ENCODE data around the gene DGLUCY.

The DGLUCY gene

GRCh38 chr14:91169951-91170350 lies 56.1 kb downstream of the DGLUCY start:
- peaks cover 38% of the 10 kb centered on the region for H3K36me3 ChIP-seq (ENCODE audit: control insufficient read depth, insufficient read depth, low read length)
- no peaks in the 10 kb centered on the region for H3K27me3 ChIP-seq (replicated peaks; ENCODE audit: control insufficient read depth, insufficient read depth, low read length)
- H3K4me3 ChIP-seq (replicated peaks; ENCODE audit: low read depth, low read length) = no peak overlapping the region
- TF ChIP-seq, protein P1, sequence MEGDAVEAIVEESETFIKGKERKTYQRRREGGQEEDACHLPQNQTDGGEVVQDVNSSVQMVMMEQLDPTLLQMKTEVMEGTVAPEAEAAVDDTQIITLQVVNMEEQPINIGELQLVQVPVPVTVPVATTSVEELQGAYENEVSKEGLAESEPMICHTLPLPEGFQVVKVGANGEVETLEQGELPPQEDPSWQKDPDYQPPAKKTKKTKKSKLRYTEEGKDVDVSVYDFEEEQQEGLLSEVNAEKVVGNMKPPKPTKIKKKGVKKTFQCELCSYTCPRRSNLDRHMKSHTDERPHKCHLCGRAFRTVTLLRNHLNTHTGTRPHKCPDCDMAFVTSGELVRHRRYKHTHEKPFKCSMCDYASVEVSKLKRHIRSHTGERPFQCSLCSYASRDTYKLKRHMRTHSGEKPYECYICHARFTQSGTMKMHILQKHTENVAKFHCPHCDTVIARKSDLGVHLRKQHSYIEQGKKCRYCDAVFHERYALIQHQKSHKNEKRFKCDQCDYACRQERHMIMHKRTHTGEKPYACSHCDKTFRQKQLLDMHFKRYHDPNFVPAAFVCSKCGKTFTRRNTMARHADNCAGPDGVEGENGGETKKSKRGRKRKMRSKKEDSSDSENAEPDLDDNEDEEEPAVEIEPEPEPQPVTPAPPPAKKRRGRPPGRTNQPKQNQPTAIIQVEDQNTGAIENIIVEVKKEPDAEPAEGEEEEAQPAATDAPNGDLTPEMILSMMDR (IDR thresholded peaks at IDR 0.05; ENCODE audit: insufficient read depth, low read length, poor library complexity, severe bottlenecking) = no peak
- no peak for DNase-seq (ENCODE audit: extremely low read depth, insufficient read length)

- Histone ChIP-seq H3K36me3 (ENCODE audit: control insufficient read depth, insufficient read depth, low read length) (peaks cover 39% of the 10 kb centered on the region), H3K4me3 (replicated peaks; ENCODE audit: low read depth, low read length) (no peak overlapping the region), H3K27me3 (replicated peaks; ENCODE audit: control insufficient read depth, insufficient read depth, low read length) (no peaks in the 10 kb centered on the region)
- TF ChIP-seq, protein P1 (IDR thresholded peaks at IDR 0.05; ENCODE audit: insufficient read depth, low read length, poor library complexity, severe bottlenecking) = no peak
- DNase-seq (ENCODE audit: extremely low read depth, insufficient read length) = no peak
Measured at GRCh38 chr14:91170504-91171121, 56.7 kb downstream of the DGLUCY start.

GRCh38 chr14:91171291-91171690 lies 57.4 kb downstream of the DGLUCY start:
- no peak overlapping the region for H3K4me3 ChIP-seq (replicated peaks; ENCODE audit: low read depth, low read length)
- H3K36me3 ChIP-seq (ENCODE audit: control insufficient read depth, insufficient read depth, low read length) = peaks cover 36% of the 10 kb centered on the region
- H3K27me3 ChIP-seq (replicated peaks; ENCODE audit: control insufficient read depth, insufficient read depth, low read length) = no peaks in the 10 kb centered on the region
- DNase-seq (ENCODE audit: extremely low read depth, insufficient read length) = no peak
- TF ChIP-seq, protein P1 (IDR thresholded peaks at IDR 0.05; ENCODE audit: insufficient read depth, low read length, poor library complexity, severe bottlenecking) = no peak

DNA sequence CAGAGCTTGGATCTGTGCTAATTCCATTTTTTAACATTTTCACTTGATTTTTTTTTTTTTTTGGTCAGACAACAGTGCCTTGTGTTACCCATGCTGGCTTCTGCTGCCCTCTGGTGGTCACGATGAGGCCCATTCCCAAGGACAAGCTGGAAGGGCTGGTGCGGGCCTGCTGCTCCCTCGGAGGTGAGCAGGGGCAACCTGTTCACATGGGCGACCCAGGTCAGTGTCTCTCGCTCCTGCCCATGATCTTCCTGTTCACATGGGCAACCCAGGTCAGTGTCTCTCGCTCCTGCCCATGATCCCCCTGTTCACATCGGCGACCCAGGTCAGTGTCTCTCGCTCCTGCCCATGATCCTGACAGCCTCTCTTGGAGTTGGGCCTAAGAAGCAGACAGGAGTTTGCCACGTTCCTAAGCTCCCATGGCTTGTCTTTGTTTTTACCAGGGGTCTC lies 59.4 kb downstream of the DGLUCY start:
- TF ChIP-seq, protein P1 (IDR thresholded peaks at IDR 0.05; ENCODE audit: insufficient read depth, low read length, poor library complexity, severe bottlenecking) = peak; percentile 87
- peak; percentile 41 for DNase-seq (ENCODE audit: extremely low read depth, insufficient read length)
- peaks cover 36% of the 10 kb centered on the region for H3K36me3 ChIP-seq (ENCODE audit: control insufficient read depth, insufficient read depth, low read length)

GRCh38 chr14:91173904-91174303 lies 60.0 kb downstream of the DGLUCY start:
- H3K4me3 ChIP-seq (replicated peaks; ENCODE audit: low read depth, low read length) = no peak overlapping the region
- TF ChIP-seq, protein P1 (IDR thresholded peaks at IDR 0.05; ENCODE audit: insufficient read depth, low read length, poor library complexity, severe bottlenecking) = no peak
- H3K36me3 ChIP-seq (ENCODE audit: control insufficient read depth, insufficient read depth, low read length) = peaks cover 32% of the 10 kb centered on the region
- no peak for DNase-seq (ENCODE audit: extremely low read depth, insufficient read length)
- H3K27me3 ChIP-seq (replicated peaks; ENCODE audit: control insufficient read depth, insufficient read depth, low read length) = no peaks in the 10 kb centered on the region

More for the DNA sequence above, 59.4 kb downstream of the DGLUCY start:
- Histone ChIP-seq H3K27me3 (replicated peaks; ENCODE audit: control insufficient read depth, insufficient read depth, low read length) (no peaks in the 10 kb centered on the region), H3K4me3 (replicated peaks; ENCODE audit: low read depth, low read length) (no peak overlapping the region)

Measured in GM06990 (cell line).